ENCODE data around the gene CDH18.

DNA sequence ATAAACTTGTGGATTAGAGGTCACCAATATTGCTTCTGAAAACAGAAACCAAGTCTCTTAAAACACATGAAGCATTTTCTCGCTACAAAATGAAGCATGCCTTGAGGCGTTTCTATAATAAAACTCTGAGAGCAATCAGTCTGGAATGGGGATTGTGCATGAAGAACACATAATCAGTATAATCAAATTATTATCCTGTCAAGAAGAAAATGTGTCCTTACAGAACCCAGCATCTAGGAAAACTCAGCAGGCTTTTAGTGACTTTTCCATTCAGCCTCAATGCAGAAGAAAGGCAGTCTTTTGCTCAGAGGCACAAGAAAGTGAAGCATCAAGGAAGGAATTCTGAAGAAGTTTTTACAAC, 121.9 kb downstream of the CDH18 start:
- TF ChIP-seq, protein P1, sequence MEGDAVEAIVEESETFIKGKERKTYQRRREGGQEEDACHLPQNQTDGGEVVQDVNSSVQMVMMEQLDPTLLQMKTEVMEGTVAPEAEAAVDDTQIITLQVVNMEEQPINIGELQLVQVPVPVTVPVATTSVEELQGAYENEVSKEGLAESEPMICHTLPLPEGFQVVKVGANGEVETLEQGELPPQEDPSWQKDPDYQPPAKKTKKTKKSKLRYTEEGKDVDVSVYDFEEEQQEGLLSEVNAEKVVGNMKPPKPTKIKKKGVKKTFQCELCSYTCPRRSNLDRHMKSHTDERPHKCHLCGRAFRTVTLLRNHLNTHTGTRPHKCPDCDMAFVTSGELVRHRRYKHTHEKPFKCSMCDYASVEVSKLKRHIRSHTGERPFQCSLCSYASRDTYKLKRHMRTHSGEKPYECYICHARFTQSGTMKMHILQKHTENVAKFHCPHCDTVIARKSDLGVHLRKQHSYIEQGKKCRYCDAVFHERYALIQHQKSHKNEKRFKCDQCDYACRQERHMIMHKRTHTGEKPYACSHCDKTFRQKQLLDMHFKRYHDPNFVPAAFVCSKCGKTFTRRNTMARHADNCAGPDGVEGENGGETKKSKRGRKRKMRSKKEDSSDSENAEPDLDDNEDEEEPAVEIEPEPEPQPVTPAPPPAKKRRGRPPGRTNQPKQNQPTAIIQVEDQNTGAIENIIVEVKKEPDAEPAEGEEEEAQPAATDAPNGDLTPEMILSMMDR (conservative IDR thresholded peaks at IDR 0.05; ENCODE audit: low read length), result no peak
- no peak for TF ChIP-seq EZH2phosphoT487 (IDR thresholded peaks at IDR 0.05; ENCODE audit: borderline replicate concordance, low read depth, low read length)
